ENCODE results near the gene ZBTB7A.

DNA sequence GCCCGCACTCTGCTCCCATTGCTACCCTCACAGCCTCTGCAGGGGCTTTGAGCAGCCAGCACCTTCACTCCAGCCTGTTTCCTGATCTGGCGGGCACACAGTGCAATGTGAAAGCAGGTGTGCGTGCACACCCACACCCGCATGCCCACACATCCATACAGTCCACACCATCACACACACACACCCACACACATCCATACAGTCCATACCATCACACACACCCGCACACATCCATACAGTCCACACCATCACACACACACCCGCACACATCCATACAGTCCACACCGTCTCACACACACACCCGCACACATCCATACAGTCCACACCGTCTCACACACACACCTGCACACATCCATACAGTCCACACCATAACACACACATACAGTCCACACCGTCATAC is 31.1 kb downstream of the ZBTB7A start:
- TF ChIP-seq, protein P1, sequence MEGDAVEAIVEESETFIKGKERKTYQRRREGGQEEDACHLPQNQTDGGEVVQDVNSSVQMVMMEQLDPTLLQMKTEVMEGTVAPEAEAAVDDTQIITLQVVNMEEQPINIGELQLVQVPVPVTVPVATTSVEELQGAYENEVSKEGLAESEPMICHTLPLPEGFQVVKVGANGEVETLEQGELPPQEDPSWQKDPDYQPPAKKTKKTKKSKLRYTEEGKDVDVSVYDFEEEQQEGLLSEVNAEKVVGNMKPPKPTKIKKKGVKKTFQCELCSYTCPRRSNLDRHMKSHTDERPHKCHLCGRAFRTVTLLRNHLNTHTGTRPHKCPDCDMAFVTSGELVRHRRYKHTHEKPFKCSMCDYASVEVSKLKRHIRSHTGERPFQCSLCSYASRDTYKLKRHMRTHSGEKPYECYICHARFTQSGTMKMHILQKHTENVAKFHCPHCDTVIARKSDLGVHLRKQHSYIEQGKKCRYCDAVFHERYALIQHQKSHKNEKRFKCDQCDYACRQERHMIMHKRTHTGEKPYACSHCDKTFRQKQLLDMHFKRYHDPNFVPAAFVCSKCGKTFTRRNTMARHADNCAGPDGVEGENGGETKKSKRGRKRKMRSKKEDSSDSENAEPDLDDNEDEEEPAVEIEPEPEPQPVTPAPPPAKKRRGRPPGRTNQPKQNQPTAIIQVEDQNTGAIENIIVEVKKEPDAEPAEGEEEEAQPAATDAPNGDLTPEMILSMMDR (IDR thresholded peaks at IDR 0.05), result no peak
- no peak for TF ChIP-seq EP300 (IDR thresholded peaks at IDR 0.05)
- TF ChIP-seq POLR2A (IDR thresholded peaks at IDR 0.05; ENCODE audit: low read depth), result no peak
- no peak for TF ChIP-seq POLR2AphosphoS5 (IDR thresholded peaks at IDR 0.05)

Data from esophagus muscularis mucosa (tissue), 4 donors.